Heart left ventricle (tissue), 13 donors: ENCODE measurements around the gene CHML.

ENCODE experiments used
- CTCF ChIP-seq, 12 donors: fragments of 200-600 bp; sonication (generic) in 4 of 12; IDR thresholded peaks; one replicate each; pipeline versions ENCODE4 v1.5.0 to v1.8.0; 2018 to 2022; ENCODE audit warnings: antibody characterized with exemption in 12 of 12, mild to moderate bottlenecking in 5 of 12
- POLR2A ChIP-seq, 2 donors: fragments of 450-650 bp; IDR thresholded peaks; one replicate each; pipeline ENCODE4 v1.6.1; 2017; ENCODE audit warnings: antibody characterized with exemption in 2 of 2, mild to moderate bottlenecking in 2 of 2, moderate library complexity in 2 of 2
- donor health status: ischemic (EF 13 %, LVEDD 7.1; RV severe dilation, severe dysfunction).
- donor health status: DM: no; HTN: yes; CAD: no.
- donor health status: DM: no; HTN: no; CAD: no.
- donor health status: ischemic (EF 25% LVEDD 6.9; RV normal size, moderate dysfunction).
- donor health status: ischemic (EF 25% LVEDD 5.7; RV mildly dilated, moderate dysfunction).
- donor health status: ischemic (EF 35%, LVEDD 5.7; RV mildly dilated, moderate dysfunction).
- donor health status: nonischemic (EF 11% LVEDD 7.7; RV severe dilation, severe dysfunction).
- donor health status: DM: yes; HTN: yes; CAD: no.
- donor health status: PGD.
- donor health status: ischemic (EF 29% LVEDD 5.4; RV normal size, mild dysfunction).
- donor health status: nonischemic (EF 23%, LVEDD 6.1; RV moderate dilation, normal function).

GRCh38 chr1:241612533-241613477, 27.4 kb downstream of the CHML start:
- TF ChIP-seq CTCF (IDR thresholded peaks at IDR 0.05) (no peak), POLR2A (IDR thresholded peaks at IDR 0.05) (no peak)
